IMR-90 (cell line): Measurements from ENCODE around the gene RNF225.

ENCODE experiments used
- BHLHE40 ChIP-seq: fragments of 150-350 bp; IDR thresholded peaks from 2 replicates; pipeline ENCODE4 v1.6.1; 2016; ENCODE audit warnings: mild to moderate bottlenecking, low read depth, low read length
- CEBPB ChIP-seq: IDR thresholded peaks from 2 replicates; pipeline ENCODE4 v1.6.1; 2012; ENCODE audit warnings: low read depth, low read length, improper control_type of control experiment
- CHD1 ChIP-seq: IDR thresholded peaks from 2 replicates; pipeline ENCODE4 v1.6.1; 2012; ENCODE audit warnings: low read depth, low read length, improper control_type of control experiment
- FOS ChIP-seq: fragments of 150-350 bp; IDR thresholded peaks from 2 replicates; pipeline ENCODE4 v1.6.1; 2016; ENCODE audit warnings: low read depth, low read length
- MAFK ChIP-seq: IDR thresholded peaks from 2 replicates; pipeline ENCODE4 v1.6.1; 2012; ENCODE audit warnings: low read depth, low read length, improper control_type of control experiment
- MXI1 ChIP-seq: IDR thresholded peaks from 2 replicates; pipeline ENCODE4 v1.6.1; 2012; ENCODE audit warnings: low read depth, mild to moderate bottlenecking, low read length, moderate library complexity, borderline replicate concordance
- NFE2L2 ChIP-seq: fragments of 150-350 bp; IDR thresholded peaks from 2 replicates; pipeline ENCODE4 v1.6.1; 2016; ENCODE audit warnings: low read depth, mild to moderate bottlenecking, low read length
- POLR2A ChIP-seq: IDR thresholded peaks from 2 replicates; pipeline ENCODE4 v1.6.1; 2012; ENCODE audit warnings: mild to moderate bottlenecking, low read depth, low read length
- RAD21 ChIP-seq: IDR thresholded peaks from 2 replicates; pipeline ENCODE4 v1.6.1; 2012; ENCODE audit warnings: low read length, improper control_type of control experiment
- RCOR1 ChIP-seq: IDR thresholded peaks from 2 replicates; pipeline ENCODE4 v1.6.1; 2012; ENCODE audit warnings: mild to moderate bottlenecking, low read length, improper control_type of control experiment; ENCODE audit not compliant: insufficient replicate concordance
- TF ChIP-seq, protein P1 (sequence below): conservative IDR thresholded peaks from 2 replicates; pipeline ENCODE4 v1.5.1; 2012; ENCODE audit warnings: mild to moderate bottlenecking, low read depth, low read length, improper control_type of control experiment
- TF ChIP-seq, protein P2 (sequence below): fragments of 150-350 bp; IDR thresholded peaks from 2 replicates; pipeline ENCODE4 v1.6.1; 2016; ENCODE audit warnings: low read depth, mild to moderate bottlenecking, low read length, moderate library complexity, borderline replicate concordance
- TF ChIP-seq, protein P3 (sequence below): fragments of 150-350 bp; IDR thresholded peaks from 2 replicates; pipeline ENCODE4 v1.6.1; 2017; ENCODE audit warnings: mild to moderate bottlenecking, antibody characterized with exemption, low read length, low read depth

DNA sequence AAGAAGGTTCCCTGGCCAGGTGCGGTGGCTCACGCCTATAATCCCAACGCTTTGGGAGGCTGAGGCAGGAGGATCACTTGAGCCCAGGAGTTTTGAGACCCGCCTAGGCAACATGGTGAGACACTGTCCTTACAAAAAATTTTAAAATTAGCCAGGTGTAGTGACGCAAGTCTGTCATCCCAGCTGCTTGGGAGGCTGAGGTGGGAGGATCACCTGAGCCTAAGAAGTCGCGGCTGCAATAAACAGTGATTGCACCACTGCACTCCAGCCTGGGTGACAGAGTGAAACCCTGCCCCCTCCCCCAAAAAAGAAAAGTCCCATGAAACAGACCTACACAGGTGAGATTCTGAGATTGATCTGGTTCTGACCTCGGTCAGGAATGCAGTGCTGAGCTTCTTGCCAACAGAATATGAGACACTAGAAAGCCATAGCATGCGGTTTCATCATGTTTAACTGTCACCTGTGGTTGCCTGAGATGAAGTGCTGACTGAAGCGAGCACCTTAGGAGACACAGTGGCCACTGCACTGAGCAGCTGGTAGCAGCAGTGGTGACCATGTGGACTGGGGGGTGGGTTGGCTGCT is 40.1 kb upstream of the RNF225 start:
- TF ChIP-seq, protein P1, sequence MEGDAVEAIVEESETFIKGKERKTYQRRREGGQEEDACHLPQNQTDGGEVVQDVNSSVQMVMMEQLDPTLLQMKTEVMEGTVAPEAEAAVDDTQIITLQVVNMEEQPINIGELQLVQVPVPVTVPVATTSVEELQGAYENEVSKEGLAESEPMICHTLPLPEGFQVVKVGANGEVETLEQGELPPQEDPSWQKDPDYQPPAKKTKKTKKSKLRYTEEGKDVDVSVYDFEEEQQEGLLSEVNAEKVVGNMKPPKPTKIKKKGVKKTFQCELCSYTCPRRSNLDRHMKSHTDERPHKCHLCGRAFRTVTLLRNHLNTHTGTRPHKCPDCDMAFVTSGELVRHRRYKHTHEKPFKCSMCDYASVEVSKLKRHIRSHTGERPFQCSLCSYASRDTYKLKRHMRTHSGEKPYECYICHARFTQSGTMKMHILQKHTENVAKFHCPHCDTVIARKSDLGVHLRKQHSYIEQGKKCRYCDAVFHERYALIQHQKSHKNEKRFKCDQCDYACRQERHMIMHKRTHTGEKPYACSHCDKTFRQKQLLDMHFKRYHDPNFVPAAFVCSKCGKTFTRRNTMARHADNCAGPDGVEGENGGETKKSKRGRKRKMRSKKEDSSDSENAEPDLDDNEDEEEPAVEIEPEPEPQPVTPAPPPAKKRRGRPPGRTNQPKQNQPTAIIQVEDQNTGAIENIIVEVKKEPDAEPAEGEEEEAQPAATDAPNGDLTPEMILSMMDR: no peak
- no peak for TF ChIP-seq RCOR1
- no peak for TF ChIP-seq POLR2A
- TF ChIP-seq RAD21: no peak
- no peak for TF ChIP-seq BHLHE40
- TF ChIP-seq, protein P2, sequence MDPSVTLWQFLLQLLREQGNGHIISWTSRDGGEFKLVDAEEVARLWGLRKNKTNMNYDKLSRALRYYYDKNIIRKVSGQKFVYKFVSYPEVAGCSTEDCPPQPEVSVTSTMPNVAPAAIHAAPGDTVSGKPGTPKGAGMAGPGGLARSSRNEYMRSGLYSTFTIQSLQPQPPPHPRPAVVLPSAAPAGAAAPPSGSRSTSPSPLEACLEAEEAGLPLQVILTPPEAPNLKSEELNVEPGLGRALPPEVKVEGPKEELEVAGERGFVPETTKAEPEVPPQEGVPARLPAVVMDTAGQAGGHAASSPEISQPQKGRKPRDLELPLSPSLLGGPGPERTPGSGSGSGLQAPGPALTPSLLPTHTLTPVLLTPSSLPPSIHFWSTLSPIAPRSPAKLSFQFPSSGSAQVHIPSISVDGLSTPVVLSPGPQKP: no peak
- no peak for TF ChIP-seq NFE2L2
- TF ChIP-seq FOS: no peak
- no peak for TF ChIP-seq MXI1
- TF ChIP-seq CHD1: no peak
- TF ChIP-seq, protein P3, sequence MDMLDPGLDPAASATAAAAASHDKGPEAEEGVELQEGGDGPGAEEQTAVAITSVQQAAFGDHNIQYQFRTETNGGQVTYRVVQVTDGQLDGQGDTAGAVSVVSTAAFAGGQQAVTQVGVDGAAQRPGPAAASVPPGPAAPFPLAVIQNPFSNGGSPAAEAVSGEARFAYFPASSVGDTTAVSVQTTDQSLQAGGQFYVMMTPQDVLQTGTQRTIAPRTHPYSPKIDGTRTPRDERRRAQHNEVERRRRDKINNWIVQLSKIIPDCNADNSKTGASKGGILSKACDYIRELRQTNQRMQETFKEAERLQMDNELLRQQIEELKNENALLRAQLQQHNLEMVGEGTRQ: no peak
- TF ChIP-seq CEBPB: no peak
- no peak for TF ChIP-seq MAFK
